Camera-type eye (tissue), 1 donor: Measurements from ENCODE around the gene SNCAIP. TPM values are rescaled to one million over a fixed set of nuclear protein-coding genes. Genes with fewer than 3 reads are reported as not detected.

Experiments
- total RNA-seq: library from RNA; depleted of rRNA; stranded (reverse); fragments of >200 nt; gene quantifications from one replicate; pipeline ENCODE4 v1.2.3, GENCODE V29; 2014

Gene SNCAIP
- total RNA-seq, result 25.5 TPM

DNA sequence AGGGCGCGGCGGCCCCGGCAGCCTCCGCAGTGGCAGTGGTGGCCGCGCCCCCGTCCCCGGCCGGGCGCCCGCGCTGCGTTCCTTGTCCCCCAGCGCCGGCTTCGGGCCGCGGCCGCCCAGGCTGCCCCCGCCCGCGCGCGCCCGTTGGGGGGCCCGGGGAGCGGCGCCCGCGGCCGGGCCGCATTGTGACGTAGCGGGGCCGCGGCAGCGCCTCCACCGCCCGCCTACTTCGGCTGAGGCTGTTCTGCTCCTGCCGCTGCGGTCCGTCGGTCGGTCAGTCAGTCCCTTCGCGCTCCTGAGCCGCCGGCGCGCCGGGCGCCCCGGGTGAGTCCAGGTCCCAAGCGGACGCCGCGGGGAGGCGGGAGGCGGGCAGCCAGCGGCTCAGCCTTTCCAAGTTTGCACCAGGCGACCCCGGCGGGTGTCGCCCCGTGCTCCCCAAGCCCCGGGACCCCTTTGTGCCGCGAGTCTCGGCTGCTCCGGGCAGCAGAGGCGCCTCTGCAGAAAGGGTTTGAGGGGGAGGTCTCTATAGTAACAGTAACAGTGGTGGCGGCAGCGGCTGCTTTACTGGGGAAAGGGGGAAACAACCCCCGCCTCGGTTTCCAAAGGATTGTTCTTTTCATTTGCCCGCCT is at the start of gene SNCAIP:
SNCAIP (plus strand) TSS at position 277 of the 630 bp plus-strand sequence. CDS start 78,898 bp downstream, outside the sequence.

Other genes with a start within 250 kb of the SNCAIP start
- 85.4 TPM for gene LOX, start 234.0 kb upstream of the SNCAIP start, total RNA-seq
- 0.38 TPM for gene ZNF474, start 182.7 kb upstream of the SNCAIP start, total RNA-seq